ENCODE measurements around the gene KCND2.

The KCND2 gene

DNA sequence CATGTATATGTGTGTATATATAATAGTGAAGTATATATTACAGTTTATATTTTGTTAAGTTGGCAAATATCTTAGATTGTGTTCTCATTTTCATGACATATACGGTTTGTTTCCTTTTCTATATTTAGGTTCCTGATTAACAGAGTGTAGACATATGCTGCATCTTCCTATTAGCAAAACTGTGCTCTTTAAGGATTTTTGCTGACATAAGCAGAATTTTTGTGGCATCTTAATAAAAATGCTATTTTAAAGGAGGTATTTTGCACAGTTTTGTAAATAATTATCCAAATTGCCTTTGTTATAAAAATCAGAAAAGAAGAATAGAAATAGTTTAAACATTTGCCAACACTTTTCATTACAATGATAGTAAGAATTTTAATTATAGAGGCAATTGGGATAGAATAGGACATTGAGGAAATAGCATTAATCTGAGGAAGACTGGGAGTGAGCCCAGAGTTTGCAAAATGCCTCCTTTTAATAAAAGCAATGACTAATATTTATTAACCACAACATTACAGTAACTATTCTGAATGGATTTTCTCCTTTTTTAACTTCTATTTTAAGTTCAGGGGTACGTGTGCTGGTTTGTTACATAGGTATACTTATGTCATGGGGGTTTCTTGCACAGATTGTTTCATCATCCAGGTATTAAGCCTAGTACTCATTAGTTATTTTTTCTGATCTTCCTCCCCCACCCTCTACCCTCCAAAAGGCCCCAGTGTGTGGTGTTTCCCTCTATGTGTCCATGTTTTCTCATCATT lies 38.2 kb downstream of the KCND2 start:
- DNase-seq = no peak

DNA sequence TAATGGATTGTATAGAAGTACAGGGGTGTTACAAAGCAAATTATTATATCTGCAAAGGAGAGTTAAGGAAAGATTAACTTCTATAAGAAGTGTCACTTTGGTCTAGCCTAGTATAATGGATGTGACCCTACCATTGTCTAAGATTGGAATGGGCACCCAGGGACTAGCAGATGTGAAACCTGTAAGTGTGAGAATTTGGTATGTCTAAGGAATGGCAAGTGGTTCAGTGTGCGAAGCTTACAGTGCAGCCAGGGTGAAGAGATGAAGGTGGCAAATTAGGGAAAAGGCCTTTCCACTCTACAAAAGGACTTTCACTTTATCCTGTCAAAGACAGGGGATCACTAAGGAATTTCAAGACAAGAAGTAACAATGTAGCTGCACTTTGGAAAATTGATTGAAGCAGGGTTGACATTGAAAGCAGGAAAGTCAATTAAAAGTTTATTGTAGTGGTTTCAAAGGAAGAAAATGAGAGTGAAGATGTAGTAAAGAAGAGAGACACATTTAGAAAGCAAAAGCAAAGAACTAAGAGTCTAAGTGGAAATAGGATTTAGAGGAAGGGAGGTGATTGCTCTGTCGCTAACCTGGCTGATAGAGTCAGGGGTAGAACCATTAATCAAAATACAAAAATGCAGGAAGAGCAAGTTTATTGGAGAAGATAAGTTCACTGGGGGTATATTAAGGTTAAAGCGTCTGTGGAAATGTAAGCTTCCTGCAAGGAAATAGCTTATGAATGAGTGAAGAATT lies 47.4 kb downstream of the KCND2 start:
- no peak for DNase-seq

GRCh38 chr7:120327054-120327453 lies 54.1 kb downstream of the KCND2 start:
- no peak for DNase-seq

DNA sequence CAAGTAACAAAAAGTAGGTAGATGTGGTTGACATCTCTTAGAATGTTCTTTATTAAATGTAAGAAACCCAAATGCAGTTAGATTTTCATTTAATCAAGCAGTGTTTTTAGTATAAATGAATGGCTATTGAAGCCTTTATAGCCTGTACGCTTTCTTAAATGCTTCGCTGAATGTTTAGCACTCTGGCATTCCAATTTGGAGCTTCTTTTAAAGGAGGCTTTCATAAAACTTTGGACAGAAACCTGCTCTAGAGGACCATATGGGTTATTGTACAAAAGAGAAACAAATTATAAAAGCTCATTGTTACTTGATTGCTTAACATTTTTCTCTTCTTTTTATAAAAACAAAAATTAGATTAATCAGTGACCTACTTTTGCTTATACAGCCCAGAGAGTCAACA lies 59.5 kb downstream of the KCND2 start:
- no peak for DNase-seq

DNA sequence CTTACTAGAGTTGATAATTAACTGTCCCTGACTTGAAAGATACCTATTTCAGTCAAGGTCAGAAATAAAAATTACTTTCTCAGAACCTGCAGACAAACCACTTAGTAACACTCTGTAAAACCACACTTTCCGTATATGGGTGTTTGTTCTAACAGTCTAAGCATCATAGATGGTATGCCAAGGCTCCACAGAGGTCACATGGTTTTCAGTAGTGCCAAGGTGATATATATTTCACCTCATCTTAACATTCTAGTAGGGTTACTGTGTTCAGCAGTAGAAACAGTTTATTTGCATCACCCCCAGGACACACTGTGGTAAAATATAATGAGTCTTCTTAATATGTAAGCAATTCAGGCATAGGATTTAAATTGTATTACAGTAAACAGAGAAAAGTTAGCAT lies 61.5 kb downstream of the KCND2 start:
- DNase-seq = no peak

GRCh38 chr7:120337308-120337907 lies 64.4 kb downstream of the KCND2 start:
- DNase-seq = no peak

DNA sequence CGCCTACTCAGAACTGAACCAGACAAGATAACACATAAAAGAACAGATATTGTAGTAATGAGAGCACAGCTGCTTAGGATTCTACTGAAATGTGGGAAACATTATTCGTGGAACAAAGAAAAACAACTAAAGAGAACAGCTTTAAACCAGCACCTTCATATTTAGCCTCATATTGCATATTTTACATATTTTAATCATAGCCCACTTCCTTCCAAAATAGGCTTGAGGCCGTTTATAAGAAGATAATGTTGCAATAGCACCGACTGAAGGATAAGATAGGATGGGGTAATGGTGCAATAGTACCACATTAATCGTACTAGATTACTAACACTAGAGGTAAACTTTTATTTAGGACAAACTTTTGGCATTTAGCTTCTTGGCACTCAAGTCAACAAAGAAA lies 71.3 kb downstream of the KCND2 start:
- DNase-seq = no peak

DNA sequence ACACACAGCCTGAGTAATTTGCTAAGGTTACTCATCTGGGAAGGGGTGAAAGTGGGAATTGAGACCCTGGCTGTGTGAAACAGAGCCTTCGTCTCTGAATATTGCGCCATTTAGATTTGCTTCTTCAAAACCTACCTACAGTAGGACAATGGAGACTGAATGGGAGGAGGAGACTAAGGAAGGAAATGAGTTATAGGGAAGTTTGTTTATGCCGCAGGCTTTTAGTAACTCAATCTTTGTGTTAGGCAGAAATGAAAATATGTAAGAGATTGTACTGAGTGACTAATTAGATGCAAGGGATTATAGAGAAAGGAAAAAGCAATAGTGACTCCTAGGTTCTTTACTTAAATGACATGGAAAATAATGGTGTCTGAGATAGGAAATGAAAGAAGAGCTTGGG lies 80.2 kb downstream of the KCND2 start:
- DNase-seq = no peak

- no peak for DNase-seq
These were observed 87.9 kb downstream of the KCND2 start for GRCh38 chr7:120360918-120361317.

GRCh38 chr7:120363414-120363813 lies 90.4 kb downstream of the KCND2 start:
- DNase-seq = no peak

GRCh38 chr7:120370954-120371353 lies 98.0 kb downstream of the KCND2 start:
- DNase-seq = no peak

DNA sequence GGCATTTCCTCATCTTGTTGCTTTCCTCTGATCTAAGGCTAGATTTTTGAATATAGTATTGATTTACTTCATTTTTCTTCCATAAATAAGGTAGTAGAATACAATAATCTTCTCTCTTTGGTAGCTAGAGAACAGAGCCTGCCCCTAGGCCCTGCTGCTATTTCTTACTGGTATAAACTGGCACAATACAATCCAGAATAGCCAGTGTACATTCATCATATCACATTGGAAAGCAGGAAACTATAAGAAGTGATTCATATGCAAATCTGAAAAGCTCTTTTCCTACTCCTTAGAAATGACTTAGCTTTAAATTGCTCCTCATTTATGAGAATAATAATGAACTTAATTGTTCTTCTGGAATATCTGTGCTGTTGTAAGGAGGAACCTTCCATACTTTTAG lies 100.2 kb downstream of the KCND2 start:
- no peak for DNase-seq

GRCh38 chr7:120394595-120394994 lies 121.6 kb downstream of the KCND2 start:
- no peak for DNase-seq

DNA sequence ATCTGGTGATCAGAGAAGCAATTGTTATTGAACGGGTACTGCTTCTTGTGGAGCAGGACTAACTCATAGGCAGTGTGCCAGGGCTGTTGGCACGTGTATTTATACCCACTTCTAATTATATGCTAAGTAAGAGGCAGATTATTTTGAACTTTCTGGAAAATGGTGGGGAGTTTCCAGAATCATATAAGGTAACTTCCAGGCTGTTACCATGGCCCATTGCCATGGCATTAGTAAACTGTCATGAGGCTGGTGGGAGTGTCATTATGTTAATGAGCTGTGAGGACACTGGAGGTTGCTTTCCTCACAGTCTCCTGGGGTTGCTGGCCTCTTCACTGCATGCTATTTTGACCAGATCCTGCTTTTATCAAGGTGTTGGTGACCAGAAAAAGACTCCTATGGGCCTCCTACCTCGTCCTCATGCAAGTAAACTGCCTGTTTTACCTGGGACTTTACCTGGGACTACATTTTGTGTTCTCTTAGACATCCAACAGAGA lies 122.6 kb downstream of the KCND2 start:
- no peak for DNase-seq

DNA sequence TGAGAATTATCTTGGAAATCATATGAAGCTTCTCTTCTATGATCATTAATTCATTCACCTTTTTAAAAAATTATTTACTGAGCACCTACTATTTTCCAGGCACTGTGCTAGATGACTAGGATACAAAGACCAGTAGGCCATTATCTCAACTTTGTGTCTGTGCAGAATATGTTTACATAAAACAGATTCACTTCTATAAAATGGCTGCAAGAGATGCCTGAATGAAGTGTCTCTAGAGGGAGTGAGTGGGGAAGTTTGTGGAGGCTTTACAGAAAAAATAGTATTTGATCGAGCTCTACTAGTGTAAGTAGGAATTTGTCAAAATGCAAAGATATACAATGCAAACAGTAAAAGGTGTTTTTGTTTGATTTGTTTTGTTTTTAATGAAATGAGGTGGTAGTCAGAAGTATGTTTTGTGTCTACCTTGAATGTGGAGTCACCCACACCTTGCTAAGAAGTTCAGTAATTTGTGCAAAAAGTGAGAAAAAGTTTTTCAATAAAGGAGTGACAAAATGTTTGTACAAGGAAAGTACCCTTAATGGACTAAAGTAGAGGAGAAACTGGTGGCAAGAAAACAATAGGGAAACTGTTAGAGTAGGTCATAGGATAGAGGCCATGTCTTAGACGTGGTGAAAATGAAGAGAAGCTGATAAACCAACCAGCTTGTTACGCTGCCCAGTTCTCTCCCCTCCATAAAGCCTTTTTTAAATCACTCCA lies 125.5 kb downstream of the KCND2 start:
- DNase-seq = no peak

DNA sequence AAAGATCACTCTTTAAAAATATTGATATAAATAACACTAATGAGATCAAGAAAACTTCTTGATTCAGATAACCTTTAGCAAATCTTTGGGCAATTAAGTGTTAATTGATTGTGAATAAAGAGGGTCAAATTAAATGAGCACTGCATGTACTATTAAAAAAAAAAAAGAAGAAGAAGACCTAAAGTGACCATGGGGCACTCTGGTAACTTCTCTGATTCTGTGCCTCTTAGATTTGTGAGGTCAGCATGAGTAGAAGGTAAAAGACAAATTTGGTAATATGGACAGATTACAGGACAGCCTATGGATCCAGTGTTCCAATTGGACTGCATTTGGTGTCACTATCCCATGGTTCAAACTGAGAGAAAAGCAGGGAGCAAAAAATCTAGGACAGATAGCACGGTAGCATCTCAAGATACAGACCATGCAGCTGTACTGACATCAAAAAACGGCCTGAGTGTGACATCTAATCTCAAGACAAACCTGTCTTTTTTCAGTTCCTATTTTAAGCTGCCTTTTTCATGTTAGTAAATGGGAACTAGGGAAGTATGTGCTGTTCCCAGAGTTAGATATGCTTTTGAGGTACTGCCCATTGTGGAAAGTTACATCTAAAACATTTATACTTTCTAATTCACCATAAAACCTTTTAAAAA lies 128.0 kb downstream of the KCND2 start:
- DNase-seq = no peak

DNA sequence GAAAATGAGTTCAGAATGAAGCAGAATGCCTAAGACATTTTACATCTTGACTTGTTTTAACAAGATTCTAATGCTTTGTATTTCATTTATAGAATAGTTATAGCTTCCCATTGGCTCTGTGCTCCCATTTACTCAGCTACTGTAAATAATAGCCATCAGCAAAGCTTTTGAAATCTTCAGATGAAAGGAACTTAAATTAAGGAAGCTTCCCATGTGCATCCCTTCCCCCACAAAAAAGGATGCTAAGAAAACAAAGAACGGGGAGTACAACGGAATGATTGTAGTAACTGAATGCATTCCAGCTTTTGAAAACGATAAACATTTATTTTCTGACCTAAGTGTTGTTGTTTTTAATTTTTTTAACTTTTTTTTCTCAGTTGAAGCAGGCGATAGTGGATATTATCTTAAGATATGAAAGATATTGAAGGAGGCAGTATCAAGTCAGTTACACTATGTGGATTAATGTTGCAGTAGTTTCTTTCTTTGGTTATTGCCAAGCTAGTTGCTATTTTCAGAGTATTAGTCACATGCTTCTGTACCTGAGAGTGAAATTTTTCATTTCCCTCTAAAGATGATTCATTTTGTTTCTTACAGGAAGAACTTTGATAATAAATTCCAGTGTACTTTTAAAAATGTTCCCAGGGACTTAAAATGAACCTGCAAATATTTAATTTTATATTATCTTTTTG lies 129.2 kb downstream of the KCND2 start:
- DNase-seq = no peak

DNA sequence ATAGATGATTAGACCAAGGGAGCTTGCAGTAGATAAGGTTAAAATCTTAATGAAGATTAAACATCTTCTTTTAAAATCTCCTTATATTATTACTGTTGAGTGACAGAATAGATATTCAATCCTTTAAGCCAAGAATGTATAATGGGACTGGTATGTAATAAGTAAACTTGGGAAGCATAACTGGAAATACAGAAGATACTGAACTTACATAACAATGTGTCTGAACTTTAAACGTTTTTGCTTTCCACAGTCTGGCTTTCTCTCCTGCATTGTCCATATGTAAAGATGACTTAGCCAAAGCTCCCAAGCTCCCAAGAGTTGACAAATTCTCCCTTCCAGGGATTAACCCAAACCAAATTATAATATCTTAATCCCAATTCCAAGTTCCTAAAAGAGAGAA lies 129.8 kb downstream of the KCND2 start:
- no peak for DNase-seq

DNA sequence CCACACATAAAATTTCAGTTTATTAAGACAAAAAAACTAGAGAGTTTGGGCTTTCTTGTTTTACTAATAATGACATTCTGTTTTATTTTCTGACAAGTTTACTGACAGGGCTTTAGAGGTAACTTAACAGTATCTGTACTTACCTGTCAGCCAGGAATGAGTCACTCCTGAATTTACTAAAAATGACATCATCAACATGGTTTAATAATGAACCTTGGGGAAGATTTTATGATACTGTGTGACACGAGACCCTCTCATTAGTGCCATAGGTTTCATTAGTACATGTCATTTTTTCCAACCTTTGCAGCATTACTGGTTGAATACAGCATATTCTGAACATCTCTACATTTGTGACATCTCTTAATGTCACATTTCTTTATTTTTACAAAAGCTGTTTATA lies 131.1 kb downstream of the KCND2 start:
- DNase-seq = no peak

DNA sequence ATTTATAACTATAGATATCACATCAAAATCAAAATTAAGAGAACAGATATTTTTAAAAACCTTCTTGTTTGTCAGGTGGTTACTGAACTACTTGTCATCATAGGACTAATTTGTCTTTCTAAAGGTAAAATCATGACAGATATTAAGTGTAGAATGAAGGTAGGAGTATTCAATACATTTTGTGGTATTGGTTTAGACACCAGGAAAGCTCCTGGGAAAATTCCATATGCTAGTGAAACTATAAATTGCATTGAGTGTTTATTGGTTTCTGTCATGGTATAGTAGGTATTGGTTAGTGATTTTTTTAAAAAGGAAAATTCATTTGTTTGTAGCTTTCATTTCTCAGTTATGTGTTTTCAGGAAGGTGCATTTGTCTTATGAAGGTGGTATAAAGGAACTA lies 132.7 kb downstream of the KCND2 start:
- DNase-seq = no peak

- DNase-seq = no peak
These were observed 134.0 kb downstream of the KCND2 start for GRCh38 chr7:120407010-120407409.
